GM19351 (cell line): ENCODE results near the gene LRRC53.

ENCODE experiments used
- ATAC-seq: cut with Tn5 transposase; IDR thresholded peaks from one replicate; pipeline ENCODE4 v1.9.1; 2021; ENCODE audit warnings: mild to moderate bottlenecking, moderate library complexity; ENCODE audit not compliant: unreplicated experiment

The LRRC53 gene

DNA sequence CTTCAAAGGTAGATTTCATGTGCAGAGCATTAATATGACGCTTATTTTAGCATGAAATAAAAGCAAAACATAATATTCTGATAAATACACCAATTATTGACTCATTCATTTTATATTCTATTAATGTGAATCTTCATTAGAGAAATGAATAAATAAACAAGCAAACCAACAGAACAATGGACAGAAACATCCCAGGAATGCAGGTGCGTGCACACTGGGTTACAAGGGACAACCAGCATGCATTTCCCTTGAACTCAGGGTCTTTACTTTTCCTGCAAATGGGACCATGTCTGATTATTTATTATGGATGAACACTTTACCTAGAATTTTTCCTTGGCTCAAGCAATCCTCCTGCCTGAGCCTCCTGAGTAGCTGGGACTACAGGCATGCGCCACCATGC is 13.5 kb downstream of the LRRC53 start:
- ATAC-seq: no peak

DNA sequence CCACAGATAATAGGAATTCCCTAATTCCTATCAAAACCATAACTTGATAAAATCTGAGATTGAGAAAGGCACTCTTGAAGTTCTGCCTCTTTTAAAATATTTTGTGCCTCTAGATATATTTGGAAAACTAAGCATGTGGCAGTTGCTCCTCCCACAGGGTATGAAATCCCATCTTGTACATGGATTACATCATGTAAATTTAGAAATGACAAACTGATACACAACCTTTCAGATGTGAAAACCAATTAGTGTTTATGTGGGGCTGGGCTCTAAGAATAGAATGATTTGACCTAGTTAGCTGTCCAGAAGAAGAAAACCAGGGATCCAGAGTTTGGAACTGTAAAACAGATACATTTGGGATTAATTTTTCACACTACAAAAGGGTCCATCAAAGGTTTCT is 15.7 kb downstream of the LRRC53 start:
- ATAC-seq: no peak

DNA sequence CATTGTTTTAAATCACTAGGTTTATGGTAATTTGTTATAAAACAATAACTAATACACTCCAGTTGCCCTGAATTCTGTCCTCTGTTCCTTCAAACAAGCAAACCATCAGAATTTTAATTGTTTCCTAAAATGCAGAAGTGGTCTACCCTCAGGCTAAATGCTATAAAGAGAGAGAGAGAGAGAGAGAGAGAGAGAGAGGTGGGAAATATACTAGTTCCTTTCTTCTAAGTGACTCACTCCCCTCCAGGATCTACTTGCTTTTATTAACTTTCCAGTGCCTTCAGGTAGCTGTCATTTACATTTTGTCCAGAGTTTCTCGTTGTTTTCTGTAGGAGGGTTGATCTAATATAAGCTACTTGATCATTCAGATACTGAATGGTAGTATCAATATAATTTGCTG is 26.4 kb downstream of the LRRC53 start:
- ATAC-seq: no peak

DNA sequence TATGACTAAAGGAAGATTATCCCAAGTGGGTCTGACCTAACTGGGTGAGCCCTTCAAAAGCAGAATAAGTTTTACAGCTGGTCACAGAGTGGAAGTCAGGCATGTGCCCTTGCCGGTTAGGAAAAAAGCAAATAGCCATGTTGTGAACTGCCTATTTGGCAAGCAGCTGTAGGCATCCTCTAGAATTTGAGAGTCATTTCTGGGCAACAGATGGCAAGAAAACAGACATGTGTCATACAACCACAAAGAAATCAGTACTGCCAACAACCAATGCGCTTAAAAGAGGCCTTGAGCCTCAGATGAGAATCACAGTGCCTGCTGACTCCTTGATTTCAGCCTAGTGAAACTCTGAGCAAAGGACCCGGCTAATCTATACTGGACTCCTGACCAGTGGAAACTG is 26.8 kb downstream of the LRRC53 start:
- no peak for ATAC-seq

DNA sequence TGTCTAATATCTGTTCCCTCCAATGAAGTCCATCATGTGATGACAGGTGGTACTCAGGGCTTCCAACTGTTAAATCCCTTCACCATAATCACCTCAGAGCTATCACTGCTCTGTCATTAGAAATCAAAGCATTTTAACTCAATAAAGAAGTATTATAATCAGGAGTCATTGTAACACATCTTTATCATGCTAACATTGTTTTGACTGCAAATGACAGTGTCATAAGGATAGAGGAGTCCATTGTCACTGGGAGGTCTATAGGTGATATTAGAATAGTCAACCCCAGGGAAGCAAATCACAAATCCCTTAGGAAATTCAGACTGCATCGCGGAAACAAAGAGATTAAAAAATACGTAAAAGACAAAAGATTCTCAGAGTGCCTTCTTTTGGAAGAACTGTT is 30.8 kb downstream of the LRRC53 start:
- ATAC-seq: no peak

DNA sequence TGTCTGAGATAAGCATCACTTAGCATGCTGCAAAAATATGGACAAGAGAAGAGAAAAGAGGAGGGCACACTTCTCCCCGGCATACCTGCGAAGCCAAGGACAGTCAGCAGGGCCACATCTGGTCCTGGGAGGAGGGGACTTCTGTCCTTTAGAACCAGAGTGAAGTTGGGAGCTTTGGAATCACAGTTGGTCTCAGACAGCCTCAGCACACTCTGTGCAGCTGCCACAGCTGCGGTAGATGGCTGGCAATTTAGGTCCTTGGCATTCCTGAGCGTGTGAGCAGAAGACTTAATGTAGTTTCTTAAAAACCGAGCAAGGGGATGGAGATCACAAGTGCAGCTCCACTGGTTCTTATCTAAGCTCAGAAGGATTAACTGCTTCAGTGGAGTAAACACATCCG is 32.3 kb downstream of the LRRC53 start:
- ATAC-seq: no peak

DNA sequence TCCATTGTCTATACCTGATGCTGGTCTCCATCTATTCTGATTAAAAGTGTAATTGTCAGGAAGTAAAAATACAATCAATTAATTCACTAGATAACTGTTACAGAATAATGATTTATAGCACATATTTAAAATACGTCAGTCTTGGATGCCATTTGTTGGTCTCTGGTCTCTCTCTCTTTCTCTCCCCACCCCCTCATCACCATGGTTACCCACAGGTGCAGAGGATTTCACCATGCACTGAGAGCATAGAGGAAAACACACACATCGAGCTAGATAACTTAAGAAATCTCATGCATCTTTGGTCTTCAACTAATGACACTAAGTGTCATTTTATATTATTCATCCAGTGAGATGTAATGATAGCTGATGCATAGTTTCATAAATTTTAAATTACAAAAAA is 33.4 kb downstream of the LRRC53 start:
- ATAC-seq: no peak

DNA sequence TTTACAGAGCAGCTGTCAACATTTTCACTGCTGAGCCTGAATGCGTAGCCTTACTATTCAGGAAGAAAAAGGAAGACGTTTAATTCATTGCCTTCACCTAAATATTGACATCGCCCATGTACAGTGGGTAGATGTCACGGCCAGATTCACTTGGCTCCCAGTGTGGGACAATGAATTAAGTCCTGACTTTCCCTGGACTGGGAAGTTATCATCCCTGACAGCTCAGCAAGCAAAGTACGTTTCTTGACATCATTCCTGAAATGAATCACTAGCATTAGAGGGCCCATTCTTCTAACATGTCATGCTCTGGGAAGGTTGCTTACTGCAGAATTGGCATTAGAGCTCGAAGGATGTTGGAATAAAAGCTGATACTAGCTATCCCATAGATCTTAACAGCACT is 37.8 kb downstream of the LRRC53 start:
- ATAC-seq: no peak

DNA sequence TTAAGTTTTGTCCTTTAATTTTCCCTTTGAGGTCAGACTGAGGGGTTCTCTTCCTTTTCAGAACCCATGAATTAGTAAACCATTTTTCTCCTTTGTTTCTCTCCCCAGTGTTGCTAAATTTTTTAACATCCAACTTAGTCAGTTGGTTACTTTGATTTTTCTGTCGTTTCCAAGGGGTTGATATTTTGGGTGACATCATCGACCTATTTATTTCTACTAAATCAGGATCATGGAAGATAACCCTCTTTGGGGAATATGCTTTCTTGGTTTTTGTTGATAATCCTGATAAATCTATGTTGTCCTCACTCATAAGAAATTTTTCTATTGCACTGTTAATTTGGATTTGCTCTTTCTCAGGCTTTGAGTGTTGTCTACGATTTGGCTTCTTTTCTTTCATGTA is 40.9 kb downstream of the LRRC53 start:
- ATAC-seq: no peak

DNA sequence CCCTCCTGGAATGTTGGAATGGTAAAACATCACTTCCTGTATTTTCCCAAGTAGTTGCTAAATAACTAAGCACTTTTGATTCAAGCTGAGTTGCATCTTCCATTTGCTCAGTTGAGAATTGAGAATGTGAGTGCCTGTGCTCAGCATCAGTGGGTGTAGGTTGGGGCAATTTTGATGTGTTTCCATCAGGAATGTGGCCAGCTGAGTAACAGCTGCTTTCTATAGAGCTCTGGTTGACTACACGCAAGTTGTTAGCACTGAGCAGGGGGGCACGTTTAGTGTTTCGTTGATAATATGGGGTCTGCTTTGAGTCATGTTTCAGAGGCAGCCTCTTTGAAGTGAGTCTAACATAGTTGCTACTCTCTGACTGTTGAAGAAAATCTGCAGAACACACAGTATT is 41.5 kb downstream of the LRRC53 start:
- no peak for ATAC-seq

DNA sequence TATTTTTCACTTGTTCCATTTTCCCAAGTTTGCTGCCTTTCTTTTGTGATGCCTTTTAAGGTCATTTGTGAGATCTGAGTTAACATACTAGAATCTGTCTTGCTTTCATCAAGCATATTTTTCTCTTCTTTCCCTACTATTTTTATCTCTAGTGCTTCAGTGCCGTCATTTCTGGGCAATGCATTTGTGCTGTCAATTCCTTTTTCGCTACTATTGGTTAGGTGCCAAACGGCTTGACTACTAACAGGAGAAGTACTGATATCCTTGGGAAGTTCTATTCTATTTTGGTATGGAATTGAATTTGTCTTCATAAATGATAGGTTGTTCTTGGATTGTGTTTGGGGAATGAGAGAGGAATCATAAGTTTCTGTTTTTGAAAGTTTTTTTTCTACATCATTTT is 42.2 kb downstream of the LRRC53 start:
- ATAC-seq: no peak

DNA sequence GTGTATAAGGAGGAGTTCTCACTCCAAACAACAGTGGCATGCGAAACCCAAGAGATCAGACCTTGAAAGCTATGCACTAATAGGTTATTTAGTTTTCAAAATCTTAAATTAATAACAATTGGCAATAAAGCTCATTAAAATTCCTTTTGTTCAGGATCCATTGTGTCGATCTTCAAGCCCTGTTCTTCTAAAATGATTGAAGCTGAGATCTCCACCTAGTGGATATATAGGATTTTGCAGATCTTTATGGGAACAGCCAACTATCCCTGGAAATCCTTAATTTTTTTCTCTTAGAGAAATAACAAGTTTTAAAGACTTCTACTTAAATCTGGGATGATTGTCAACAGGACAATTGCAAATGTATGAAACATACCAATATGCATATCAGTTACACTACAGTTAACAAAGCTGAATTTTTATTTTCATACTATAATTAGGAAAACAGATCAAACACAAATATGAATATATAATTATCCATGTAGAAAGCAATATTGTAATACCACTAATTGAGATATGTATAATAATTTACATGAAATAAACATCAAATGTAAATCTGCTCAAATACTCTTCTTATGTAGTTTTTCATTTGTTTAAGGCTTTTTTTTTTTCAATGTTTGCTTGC is 43.3 kb downstream of the LRRC53 start:
- ATAC-seq: no peak

DNA sequence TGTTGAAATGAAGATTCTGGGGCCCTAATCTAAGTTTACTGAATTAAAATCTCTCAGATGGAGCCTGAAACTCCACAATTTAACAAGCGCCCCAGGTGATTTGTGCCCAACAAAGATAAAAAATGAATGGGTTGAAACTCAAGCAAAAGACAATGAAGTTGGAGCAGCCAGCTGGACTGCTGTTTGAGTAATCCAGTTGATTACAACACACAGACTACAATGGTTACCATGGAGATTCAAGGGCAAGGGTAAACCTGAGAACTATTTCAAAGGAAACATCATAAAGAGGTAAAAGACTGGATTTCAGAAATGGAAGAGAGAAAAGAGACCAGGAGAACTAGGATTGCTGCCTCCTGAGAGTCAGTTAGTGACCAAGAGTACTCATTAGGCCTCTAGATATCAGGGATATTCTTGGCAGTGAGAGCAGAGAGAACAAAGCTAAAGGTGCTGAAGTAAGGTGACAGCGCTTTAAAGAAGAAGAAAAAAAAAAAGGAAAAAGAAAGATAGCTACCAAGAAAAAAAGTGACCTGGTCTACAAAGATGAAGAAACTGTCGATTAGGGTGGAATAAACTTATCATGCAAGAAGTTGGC is 44.5 kb downstream of the LRRC53 start:
- no peak for ATAC-seq

DNA sequence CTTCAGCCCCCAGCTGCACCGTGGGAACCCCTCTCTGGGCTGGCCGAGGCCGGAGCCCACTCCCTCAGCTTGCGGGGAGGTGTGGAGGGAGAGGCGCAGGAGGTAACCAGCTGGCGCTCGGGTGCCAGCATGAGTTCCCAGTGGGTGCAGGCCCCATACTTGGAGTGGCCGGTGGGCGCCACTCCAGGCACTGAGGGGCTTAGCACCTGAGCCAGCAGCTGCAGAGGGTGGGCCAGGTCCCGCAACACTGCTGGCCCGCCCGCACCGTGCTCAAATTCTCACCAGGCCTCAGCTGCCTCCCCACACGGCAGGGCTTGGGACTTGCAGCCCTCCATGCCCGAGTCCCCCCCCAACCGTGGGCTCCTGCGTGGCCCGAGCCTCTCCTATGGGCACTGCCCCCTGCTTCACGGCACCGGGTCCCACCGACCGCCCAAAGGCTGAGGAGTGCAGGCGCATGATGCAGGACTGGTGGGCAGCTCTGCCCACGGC is 47.2 kb downstream of the LRRC53 start:
- ATAC-seq: no peak

DNA sequence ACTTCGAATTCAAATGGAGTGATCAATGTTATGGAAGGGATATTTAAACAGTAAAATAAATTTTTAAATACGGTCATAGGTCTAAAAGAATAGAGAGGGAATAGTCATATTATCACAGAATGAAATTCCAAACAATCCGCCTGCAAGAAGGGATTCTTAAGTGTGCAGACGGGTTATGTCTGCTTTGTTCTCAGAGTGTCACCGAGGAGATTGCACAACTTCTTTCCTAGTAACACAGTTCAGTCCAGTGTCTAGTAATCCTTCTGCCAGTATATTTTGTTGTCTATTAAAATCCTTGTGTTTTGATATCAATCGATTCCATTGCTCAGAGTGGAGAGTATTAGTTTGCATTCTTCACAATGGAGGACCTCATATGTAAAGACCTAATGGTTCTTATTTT is 48.4 kb downstream of the LRRC53 start:
- no peak for ATAC-seq

DNA sequence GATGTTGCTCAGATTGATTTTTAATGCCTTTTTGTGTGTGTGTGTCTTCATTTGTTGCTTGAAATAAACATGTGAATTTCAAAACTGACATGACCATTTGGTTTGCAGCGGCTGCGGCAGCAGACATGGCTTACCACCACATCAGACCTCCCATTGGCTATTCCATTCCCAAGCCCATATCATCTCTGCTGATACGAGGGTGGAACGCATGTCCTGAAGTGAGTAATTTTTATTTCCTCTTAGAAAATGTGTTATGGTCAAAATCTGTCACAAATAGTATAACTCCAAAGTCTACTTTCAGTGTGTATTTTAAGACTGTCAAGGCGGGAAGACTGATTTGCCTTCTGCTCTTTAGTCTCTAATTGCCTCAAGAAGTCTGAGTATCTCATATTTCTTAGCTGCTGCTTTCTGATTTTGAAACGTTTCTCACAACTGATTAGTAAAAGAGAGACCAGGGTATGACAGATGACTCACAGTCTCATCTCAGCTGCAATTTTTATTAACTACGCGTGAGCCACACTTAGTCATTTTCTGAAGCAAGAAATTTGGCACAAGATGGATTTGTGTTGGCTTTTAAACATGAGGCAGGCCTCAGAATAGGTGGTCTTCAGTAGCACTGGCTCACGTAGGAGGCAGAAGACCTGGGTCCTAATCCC is 49.0 kb downstream of the LRRC53 start:
- peak; percentile 81 for ATAC-seq

DNA sequence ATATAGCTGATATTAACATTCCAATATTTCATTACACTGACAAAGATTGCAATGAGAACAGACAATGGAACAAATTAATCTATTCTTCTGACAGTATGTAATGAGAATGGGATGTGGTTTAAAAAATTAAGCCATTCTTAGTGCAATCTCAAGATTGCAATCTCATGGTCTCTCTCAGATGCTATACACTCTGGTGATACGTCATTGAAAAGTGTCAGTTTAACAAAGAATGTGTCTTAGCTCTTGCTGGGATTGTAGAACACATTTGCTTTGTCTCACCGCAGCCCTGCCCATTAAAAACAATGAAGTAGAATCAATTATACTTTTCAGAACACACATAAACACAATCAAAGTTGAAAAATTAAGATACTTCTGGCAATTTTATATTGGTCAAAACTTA is 55.2 kb downstream of the LRRC53 start:
- no peak for ATAC-seq

DNA sequence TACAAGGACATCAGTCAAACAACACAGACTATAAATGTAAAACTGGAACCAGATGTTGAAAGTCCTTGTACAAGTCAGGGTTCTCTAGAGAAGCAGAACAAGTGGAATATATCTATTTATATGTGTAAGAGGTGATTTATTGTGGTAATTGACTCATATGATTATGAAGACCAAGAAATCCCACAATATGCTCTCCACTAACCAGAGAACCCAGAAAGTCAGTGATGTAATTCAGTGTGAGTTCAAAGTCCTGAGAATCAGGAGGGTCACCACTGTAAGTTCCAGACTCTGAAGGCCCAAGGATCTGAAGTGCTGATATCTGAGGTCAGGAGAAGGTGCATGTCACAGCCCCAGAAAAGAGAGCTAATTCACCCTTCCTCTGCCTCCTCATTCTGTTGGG is 57.0 kb downstream of the LRRC53 start:
- ATAC-seq: no peak

DNA sequence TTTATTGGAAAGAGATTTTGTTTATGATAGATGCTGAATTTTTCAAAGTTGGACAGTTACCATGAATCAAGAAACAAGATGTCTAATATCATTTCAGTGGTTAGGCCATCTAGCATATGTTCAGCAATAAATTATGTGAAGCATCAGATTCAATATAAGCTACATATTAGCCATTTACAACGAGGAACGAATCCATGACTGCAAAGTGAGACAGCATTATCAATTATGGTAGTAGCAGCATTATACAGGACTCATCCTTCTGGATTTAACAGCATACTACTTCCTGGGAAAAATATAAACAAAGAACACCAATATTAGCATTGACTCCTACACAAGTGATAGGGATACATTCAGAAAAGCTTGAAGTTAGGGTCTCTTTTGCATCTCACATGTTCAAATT is 59.1 kb downstream of the LRRC53 start:
- no peak for ATAC-seq

DNA sequence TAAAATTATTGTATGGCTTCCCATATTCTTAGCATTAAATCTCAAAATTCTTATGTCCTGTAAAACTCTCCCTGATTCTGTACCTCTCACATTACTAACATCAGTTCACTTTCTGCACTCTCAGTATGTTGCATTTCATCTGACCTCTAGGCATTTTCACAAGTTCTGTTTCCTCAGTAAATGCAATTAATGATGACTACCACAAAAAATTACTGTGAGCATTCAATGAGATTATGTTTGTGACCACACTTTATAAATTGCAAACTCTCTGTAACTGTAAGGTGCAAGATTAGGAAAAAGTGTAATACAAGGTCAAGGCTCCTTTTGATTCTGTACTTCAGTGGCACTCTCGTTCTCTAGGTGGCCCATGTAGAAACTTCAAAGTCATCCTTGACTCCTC is 60.4 kb downstream of the LRRC53 start:
- no peak for ATAC-seq

DNA sequence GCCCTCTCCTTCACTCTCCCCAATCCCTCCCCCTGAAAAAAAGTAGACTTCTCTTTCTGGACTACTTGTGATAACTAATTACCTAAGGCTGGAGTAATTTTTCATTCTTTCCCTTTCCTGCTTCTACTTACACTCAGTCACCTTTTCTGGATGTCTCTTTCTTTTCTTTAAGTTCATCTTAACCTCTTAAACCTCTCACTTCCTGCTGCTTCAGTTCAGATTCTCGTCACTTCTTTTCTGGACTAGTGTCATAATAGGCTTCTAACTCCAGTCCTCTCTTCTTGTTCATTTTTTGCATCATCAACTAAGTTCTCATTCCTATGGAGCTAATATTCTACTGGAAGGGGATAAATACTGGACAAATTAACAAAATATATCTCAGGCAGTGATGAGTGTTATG is 75.4 kb downstream of the LRRC53 start:
- ATAC-seq: no peak

DNA sequence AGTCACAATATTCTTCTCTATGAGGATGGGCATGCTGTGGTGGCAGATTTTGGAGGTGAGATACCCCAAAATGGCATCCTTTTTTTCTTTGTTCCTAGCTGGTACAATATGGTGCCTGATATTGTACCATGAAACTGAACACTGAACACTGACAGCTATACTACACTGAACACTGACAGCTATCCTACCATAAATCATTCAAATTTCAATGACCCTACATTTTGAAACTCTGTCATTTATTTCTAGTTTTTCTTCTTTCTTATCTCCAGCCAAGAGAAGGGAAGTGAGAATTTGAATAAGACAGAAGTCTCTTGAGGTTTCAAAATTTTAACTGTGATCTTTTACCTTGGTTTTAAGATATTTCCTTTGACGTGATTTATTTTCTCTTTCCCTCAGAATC is 76.3 kb downstream of the LRRC53 start:
- no peak for ATAC-seq

DNA sequence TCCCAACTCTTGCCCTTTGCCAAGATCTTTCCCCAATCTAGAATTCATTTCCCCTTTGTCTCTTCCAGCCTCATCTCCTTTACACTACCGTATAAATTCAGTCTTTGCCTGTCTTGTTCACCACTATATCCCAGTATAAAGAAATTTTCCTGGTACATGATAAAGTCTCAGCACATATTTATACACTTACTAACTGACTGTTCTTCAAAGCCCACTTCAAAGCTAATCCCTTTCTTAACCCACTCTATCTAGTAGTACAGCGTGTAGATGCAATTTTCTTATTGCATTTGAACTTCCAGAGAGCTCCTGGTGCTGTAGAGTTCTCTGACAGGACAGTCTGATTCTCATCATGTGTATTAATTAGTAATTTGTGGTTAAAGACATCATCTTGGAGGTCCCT is 78.1 kb downstream of the LRRC53 start:
- ATAC-seq: no peak
